CD4-positive, alpha-beta T cell treated with Interferon gamma for 1 hour (primary cell): ENCODE results near the gene ZNF544.
"Not testable (repeated sequence)": the region's sequence is repeated elsewhere in the genome, so short reads cannot be mapped to it uniquely, and the experiment has no call there.

Source experiments
- DNase-seq: peaks from one replicate; pipeline ENCODE4 v3.0.0-alpha.2; 2020

ZNF544 gene

DNA sequence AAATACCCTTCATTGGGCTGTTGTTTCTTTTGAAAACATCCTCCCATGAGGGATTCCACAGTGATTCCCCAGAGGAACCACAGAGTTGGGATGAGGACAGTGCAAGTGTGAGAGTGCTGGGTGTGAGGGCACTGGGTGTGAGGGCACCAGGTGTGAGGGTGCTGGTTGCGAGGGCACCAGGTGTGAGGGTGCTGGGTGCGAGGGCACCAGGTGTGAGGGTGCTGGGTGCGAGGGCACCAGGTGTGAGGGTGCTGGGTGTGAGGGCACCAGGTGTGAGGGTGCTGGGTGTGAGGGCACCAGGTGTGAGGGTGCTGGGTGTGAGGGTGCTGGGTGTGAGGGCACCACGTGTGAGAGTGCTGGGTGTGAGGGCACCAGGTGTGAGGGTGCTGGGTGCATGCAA, 29.5 kb downstream of the ZNF544 start:
- DNase-seq, result not testable (repeated sequence)

DNA sequence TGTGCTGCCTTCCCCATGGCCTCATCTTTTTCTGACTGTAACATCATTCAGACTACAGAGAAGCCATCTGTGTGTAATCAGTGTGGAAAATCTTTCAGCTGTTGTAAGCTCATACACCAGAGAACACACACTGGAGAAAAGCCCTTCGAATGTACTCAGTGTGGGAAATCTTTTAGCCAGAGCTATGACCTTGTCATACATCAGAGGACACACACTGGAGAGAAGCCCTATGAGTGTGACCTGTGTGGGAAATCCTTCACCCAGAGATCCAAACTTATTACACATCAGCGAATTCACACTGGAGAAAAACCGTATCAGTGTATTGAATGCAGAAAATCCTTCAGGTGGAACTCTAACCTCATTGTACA, 32.9 kb downstream of the ZNF544 start:
- no peak for DNase-seq

DNA sequence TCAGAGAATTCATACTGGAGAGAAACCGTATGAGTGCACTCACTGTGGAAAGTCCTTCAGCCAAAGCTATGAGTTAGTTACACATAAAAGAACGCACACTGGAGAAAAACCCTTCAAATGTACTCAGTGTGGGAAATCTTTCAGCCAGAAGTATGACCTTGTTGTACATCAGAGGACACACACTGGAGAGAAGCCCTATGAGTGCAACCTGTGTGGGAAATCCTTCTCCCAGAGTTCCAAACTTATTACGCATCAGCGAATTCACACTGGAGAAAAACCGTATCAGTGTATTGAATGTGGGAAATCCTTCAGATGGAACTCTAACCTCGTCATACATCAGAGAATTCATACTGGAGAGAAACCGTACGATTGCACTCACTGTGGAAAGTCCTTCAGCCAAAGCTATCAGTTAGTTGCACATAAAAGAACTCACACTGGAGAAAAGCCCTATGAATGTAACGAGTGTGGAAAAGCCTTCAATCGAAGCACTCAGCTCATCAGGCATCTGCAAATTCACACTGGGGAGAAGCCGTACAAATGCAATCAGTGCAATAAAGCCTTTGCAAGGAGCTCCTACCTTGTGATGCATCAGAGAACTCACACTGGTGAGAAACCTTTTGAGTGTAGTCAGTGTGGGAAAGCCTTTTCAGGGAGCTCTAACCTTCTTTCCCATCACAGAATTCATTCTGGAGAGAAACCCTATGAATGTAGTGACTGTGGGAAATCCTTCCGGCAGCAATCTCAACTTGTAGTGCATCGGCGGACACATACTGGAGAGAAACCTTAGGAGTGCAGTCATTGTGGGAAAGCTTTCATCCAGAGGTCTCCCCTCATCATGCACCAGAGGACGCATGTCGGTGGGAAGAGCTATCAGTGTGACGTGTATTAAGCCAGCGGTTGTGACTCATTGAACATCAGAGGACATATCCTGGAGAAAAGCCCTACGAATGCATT, 33.5 kb downstream of the ZNF544 start:
- DNase-seq, result no peak

DNA sequence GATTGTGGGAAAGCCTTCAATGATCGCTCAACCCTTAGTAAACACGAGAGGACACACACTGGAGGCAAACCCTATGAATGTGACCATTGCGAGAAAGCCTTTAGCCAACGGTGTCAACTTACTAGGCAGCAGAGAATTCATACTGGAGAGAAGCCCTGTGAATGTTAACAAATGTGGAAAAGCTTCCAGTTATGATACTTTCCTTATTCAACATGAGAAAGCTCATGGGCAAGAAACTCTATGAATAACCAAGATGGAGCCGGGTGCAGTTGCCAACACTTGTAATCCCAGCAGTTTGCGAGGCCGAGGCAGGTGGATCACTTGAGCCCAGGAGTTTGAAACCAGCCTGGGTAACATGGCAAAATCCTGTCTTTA, 34.2 kb downstream of the ZNF544 start:
- no peak for DNase-seq

DNA sequence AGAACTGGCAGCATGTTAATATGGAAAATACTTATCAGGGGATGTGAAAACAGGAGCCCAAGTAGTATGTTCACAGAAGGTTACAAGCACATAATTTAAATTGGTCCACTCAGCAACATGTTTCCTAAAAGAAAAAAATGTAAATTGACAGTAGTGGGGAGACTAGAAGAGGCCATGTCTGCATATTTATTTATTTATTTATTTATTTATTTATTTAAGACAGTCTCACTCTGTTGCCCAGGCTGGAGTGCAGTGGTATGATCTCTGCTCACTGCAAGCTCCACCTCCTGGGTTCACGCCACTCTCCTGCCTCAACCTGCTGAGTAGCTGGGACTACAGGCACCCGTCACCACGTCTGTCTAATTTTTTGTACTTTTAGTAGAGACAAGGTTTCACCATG, 36.4 kb downstream of the ZNF544 start:
- no peak for DNase-seq

DNA sequence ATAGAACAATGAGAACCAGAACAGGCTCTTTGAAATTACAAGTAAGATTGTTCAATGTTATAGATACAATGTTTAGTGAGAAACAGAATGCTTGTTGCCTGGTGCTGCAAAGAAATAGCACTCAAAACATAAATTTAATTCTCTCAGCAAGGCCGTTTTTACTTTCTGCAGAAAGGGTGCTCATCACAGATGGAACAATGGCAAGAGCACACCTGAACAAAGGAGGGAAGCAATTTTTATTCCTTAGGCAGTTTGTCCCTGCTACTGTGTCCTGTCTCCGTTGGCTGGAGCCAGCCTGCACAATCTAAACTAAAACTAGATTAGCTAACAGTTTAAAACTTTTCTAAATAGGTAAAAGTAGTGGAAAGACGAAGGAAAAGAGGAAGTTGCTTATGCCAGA, 39.6 kb downstream of the ZNF544 start:
- no peak for DNase-seq

DNA sequence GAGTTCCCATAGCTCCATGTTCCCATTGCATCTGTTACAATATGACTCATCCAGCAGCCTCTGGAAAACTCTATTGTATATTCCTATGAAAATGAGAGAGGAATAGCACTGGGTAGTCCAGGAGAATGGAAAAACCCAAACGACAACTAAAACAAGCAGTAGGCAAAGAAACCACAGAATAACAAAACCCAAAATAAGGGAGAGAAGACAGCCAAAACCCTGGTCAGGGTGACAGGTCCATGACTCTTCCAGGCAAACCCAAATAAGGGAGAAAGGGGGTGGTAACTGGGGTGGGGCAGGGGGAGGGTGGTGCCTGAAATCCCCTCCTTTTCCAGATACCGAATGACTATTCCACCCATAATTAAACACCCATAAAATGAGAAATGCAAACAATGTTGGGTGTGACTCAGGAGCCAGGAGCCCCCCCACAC, 46.1 kb downstream of the ZNF544 start:
- DNase-seq, result no peak

DNA sequence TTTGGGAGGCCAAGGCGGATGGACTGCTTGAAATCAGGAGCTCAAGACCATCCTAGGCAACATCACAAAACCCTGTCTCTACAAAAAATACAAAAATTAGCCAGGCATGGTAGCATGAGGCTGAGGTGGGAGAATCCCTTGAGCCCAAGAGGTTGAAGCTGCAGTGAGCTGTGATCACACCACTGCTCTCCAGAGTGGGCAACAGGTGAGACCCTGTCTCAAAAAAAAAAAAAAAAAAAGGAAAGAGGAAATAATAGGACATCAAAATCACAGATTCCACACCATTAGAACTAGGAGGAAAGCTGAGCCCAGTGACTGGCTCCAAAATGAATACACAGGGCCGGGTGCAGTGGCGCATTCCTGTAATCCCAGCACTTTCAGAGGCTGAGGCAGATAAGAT, 46.9 kb downstream of the ZNF544 start:
- no peak for DNase-seq

DNA sequence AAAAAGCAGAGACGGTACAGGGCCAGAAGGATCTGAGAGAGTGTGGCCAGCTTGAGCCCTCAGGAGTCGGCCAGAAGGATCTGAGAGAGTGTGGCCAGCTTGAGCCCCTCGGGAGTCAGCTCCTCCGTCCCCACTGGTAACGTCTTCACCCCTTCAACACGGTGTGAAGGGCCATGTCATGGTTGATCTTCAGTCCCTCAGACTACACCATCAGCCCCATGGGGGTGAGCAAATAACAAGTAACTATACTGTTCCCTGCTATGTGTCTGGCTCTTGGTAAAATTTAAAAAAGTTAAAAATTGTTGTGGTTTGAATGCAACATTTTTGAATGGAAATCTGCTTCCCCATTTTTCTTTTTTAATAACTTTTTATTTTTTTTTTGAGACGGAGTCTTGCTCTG, 48.5 kb downstream of the ZNF544 start:
- no peak for DNase-seq

DNA sequence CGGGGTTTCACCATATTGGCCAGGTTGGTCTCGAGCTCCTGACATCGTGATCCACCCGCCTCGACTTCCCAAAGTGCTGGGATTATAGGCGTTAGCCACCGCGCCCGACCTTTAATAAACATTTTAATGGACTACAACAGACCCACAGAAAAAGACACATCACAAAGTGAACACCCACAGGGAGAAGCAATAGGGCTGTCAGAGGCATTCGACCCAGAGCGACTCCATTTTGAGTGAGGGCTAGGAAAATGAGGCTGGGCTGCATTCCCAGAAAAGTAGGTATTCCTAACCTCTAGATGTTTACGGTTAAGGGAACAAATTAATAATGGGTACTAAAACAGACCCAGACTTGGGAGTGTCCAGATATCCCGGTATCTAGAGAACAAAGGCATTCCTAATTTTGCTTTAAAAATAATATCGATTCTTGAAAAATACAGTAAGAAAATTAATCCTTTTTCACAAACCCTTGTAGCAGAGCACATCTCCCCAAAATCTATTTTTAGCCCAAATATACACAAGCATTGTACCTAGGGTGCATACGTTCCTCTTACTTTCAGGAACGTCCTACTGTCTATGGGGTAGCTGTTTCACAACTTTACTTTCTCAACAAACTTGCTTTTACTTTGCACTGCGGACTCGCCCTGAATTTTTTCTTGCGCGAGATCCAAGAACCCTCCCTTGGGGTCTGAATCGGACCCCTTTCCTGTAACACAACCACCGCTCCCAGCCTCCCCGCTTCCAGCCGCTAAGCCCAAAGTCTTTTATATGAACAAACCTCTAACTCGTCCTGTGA, 49.2 kb downstream of the ZNF544 start:
- DNase-seq, result no peak

DNA sequence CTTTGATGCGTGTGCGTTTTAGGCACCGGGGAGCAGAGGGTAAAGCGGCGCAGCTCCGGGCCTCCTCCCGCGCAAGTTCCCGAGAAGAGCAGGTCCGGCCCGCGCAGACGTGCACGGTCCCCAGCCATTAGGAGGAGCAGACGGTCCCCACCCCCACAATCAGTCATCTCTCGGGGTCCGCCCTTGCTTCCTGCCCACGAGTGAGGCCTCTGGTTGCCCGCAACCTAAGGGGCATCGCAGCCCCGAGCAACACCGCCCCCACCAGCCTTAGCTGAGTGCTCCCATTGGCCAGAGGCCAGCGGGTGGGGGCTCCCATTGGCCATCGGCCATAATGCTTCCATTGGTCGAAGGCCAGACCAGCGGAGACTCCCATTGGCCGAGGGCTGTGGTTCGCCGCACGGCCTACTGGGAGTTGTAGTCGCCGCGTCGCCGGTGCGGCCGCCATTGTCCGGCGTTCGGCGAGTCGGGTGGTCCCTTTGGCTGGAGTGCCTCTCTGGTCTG, 49.9 kb downstream of the ZNF544 start, which contains the start of gene ZNF8:
ZNF8 (plus strand) TSS at position 415 of the 501 bp plus-strand sequence. CDS start 127 bp downstream, outside the sequence.
- DNase-seq, result peak; percentile 97

DNA sequence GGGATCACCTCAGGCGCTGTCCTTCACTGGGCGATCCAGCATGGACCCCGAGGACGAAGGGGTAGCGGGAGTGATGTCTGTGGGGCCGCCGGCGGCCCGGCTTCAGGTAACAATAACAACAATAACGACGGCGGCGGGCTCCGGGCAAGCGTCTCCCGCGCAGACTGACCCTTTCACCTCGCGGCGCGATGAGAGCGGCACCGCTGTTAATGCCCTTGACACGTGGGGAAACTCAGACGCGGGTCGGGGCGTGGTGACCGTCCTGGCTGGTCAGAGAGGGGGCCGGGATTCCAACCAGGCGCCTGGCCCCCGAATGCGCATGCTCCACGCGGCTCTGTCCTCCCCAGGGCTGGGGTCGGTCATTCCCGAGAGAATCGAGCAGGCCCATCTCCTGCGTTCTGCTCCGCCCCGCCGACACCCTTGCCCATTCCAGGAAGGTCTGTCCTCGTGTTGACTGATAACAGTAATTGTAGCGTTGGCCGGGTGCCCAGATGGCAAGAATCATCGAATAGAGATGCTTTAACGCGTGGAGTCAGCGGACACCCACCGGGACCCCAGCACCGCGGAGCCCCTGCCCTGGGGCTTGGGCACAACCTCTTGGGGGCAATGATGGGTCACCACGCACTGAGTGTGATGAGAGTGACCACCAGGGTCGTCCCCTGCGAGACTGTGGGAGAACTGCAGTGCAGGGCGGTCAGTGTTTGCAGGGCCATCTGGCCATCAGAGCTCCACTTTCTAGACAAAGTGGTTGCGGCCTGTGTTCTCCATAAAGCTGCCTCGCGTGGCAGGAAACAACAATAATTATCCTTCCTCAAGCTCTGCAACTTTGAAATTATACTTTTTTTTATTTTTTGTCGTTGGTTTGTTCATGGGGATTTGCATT, 50.6 kb downstream of the ZNF544 start:
- DNase-seq, result peak; percentile 6

DNA sequence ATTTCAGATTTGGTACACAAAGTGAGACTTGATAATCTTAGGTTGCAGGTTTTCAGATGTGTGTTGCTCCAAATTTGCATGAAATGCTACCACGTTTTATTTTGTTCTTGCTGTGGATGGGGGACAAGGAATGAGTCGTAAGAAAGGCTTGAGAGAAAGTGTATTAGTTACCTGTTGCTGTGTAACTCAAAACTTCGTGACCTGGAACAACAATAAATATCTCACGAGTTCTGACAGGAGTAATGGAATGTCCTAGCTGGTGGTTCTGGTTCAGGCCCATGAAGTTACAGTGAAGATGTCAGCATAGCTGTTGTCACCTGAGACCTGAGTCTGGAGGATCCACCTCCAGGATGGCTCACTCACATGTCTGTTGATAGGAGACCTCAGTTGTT, 51.2 kb downstream of the ZNF544 start:
- no peak for DNase-seq

DNA sequence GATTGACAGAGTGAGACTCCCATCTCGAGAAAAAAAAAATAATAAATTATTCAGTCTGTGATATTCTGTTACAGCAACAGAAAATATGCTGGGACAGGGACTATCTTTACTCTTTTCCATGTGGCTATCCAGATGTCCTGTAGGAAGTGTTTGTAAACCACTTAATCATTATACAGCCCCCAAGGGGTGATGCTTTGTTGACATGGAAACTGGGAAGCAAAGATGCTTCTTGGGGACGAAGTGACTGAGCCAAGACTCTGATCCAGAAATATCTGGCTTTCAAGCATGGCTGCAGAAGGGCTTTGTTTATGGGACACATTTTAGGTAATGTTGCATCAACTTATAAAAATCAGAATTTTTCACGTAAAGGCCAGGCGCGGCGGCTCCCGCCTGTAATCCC, 55.5 kb downstream of the ZNF544 start:
- no peak for DNase-seq

DNA sequence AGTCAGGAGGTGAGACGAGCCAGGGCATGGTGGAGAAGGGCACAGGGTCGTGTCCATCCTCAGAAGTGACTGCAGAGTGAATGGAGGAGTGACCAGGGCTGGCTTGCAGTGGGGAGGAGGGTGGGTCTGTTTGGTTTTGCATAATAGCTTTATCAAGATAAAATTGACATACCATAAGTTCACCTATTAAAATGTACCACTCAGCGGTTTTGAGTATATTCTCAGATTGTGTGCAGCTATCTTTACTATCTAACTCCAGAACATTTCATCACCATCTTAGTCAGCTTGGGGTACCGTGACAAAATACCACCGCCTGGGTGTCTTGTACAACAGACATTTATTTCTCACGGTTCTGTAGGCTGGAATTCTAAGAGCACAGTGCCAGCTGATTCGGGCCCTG, 63.2 kb downstream of the ZNF544 start:
- no peak for DNase-seq

DNA sequence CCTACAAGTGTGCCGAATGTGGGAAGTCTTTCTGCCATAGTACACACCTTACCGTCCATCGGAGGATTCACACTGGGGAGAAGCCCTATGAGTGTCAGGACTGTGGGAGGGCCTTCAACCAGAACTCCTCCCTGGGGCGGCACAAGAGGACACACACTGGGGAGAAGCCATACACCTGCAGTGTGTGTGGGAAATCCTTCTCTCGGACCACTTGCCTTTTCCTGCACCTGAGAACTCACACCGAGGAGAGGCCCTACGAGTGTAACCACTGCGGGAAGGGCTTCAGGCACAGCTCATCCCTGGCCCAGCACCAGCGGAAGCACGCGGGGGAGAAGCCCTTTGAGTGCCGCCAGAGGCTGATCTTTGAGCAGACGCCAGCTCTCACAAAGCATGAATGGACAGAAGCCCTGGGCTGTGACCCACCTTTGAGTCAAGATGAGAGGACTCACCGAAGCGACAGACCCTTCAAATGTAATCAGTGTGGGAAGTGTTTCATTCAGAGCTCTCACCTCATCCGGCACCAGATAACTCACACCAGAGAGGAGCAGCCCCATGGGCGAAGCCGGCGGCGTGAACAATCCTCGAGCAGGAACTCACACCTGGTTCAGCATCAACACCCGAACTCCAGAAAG, 66.1 kb downstream of the ZNF544 start:
- DNase-seq, result no peak

DNA sequence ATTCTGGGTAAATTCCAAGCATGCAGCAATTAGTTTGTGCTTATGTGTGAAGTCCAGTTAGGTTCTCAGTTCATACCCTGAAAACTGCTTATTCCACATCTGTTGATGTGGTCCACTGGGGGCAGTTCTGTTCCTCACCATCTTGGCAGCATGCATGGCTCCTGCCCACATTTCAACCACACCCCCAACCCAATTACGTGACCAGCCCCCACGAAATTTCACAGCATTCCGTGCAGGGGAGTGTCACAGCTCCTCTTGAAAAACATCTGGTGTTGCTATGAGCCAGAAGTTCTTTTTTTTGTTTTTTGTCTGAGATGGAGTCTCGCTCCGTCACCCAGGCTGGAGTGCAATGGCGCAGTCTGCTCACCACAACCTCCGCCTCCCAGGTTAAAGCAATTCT, 67.4 kb downstream of the ZNF544 start:
- DNase-seq, result no peak

DNA sequence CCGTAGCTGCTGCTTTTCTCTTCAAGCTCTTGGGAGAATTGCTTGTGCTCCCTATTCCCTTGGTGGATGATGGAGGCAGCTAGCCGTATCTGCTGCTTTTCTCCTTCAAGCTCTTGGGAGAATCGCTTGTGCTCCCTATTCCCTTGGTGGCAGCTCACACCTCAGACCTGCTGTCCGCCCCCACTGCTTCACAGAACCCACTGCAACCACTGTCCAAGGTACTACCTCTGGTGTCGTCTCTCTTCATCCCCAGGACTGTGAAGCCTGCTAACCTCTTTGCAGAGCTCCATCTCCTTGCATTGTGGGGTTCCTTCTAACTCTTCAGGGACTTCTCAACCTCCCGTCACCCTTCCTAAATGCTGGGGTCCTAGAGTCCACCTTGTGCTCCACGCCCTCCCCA, 71.9 kb downstream of the ZNF544 start:
- no peak for DNase-seq

DNA sequence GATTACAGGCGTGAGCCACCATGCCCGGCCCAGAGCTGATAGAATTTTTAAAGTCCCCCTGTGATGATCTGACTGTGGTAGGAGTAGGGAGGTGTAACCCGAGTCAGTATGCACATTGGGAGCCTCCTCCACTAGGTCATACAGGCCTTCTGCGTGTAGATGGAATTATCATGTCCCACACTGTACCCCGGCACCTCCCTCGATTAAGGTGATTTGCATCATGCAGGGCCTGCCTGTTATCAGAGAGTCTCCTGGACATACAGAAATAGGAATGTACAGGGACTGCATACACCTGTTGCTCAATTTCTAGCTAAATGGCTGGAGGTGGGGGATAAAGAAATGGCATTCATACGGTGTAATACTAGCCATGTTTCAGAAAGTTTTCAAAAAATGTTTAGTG, 75.5 kb downstream of the ZNF544 start:
- DNase-seq, result no peak

DNA sequence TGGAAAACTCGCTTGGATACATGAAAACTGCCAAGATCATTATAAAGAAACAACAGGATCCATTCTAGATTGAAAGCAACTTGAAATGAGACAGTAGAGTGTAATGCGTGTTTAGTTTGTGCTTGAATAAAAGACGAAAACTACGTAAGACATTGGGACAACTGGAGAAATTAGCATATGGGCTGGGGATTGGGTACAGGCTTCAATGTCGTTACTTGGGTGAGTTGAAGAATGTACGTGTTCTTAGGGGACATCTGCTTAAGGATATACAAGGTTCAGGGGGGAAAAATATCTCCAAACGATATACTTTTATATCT, 76.0 kb downstream of the ZNF544 start:
- no peak for DNase-seq

DNA sequence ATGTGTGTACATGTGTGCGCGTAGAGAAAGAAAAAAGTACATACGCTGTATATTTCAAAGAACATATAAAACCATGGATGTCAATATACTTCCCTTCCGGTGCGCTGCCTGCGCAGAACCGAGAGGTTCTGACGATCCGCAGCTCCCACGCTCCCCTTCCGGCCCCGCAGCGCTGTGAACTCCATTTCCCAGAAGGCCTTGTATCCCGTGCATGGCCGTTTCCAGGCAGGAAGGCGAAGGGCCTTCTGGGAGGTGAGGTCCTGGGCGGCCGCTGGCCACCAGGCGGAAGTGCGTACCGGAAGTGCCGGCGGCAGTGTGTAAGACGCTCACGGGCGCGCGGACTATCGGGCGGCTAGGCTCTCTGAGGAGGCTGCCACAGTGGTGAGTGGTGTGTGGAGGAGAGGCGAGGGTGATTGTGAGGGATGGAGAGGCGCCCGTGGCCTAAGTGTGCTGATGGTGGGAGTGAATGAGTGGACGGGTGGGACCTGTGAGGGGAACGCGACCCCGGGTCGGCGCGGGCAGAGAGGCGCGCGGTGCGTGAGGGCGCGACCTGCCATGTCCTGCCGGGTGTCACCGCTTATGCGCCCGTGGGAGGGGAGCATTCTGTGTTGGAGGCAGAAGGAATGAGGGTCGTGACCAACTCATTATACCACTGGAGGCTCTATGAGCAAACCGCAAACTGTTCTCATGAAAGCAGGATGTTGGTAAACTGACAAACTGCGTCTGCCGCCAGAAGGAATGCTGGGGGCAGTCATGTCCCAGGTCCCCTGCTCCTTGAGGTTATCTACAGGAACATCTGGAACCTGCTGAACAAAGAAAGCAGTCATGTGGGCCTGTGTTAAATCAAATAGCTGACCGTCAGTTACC, 76.6 kb downstream of the ZNF544 start, which contains the start of gene ERVK3-1:
ERVK3-1 (plus strand) TSS at position 313 of the 867 bp plus-strand sequence. CDS start 6,792 bp downstream, outside the sequence.
- peak; percentile 97 for DNase-seq
